HG03469 (cell line): Measurements from ENCODE around the gene POLDIP2.
"Not testable (repeated sequence)": the region's sequence is repeated elsewhere in the genome, so short reads cannot be mapped to it uniquely, and the experiment has no call there.

Experiments
- ATAC-seq: cut with Tn5 transposase; IDR thresholded peaks from one replicate; pipeline ENCODE4 v1.9.1; 2021; ENCODE audit warnings: mild to moderate bottlenecking, moderate library complexity, moderate number of reproducible peaks; ENCODE audit not compliant: unreplicated experiment

The POLDIP2 gene

DNA sequence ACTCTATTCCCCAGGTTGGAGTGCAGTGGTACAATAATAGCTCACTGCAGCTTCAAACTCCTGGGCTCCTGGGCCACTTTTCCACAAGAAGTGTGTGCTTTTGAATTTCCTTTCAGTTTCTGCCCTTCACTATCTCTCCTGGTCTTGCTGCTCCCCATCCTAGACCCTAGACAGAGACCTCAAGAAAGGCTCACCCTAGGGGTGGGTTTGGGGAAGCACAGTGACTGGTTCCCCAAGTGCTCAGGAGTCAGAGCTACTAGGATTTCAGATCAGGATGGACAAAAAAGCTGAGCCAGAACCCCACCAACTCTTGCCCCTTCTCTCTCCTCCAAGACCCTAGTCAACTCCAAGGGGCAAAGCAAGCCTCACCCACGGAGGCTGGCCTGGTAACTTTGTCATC lies 9.3 kb upstream of the POLDIP2 start:
- no peak for ATAC-seq

DNA sequence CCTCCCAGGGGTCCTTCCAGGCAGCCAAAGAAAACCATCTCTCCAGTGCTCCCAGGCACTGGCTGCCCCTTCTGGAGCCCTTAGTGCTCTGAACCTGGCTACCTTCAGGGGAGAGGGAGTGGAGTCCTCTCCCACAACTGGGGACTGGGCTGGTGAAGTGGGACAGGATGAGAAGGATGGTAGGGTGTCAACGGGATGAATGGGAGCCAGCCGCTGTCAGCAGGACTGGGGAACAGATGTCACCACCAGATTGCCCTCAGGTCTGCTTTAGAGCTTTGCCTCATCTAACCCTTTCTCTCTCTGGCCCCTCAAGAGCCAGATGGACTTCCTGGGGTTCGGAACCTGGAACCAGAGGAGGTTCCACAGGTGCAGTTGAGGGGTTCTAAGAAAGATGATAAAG lies 8.2 kb upstream of the POLDIP2 start:
- ATAC-seq: no peak

- ATAC-seq: no peak
Observed at GRCh38 chr17:28364665-28365363, 7.5 kb upstream of the POLDIP2 start, which contains the start of gene SEBOX. SEBOX (minus strand) TSS chr17:28365199; CDS start chr17:28365151, 48 bp downstream.

DNA sequence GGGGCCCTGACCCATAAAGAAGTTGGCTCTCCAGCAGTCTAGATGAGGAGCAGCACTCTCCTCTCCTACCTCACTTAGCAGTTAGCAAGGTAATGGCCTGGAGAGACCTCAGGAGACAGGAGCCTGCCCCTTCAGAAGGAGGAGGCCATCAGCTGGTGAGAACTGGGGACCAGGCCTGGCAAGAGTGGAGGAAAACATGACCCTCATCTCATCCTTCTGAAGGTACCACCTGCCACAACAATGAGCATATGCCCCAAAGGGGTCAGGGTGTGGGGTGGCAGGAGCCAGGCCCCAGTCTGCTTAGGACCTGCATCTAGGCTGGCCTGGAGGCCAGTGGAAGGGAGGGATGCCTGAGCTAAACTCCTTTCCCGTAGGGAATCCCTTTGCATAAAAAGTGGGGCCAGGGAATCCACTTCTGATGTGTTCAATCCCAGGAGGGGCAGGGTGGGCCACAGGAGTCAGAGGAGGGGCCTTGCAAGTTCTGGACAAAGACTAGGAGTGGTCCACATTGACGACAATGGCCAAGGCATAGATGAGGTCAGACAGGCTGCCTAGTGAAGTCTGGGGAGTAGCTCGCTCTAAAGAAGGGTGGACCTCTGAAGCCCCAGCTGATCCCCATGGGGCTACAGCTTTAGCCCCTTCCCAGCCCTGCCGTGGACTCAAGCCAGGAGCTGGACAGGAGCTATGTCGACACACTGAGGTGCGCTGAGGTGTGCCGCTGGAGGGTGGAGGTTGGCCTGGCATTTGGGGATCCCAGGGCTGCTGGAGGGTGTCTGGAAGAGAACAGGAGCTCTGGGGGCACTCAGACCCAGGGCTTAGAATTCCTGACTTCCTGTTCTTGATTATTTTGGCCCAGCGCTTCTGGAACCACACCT lies 6.7 kb upstream of the POLDIP2 start:
- no peak for ATAC-seq

DNA sequence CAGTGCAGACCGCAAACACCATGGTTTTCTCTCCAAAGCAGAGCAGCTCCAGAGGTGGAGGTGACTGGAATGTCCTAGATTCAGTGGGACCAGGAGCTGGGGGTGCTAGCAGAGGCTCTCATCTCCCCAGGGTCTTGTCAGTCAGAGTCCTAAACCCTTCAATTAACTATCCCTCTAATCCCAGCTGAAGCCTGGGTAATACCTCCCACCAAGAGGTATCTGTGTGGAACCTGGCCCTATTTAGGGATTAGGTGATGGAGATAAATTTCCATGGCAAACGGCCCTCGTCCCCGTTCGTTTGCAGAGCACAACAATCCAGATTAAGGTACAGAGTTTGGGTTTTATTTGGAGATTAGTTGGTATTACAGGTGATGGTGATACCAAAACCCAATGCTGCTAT lies 5.9 kb upstream of the POLDIP2 start:
- ATAC-seq: no peak

- ATAC-seq: no peak
Observed at GRCh38 chr17:28357901-28358197, 522 bp upstream of the POLDIP2 start.

- ATAC-seq: no peak
Observed at GRCh38 chr17:28350271-28350670, 7.1 kb downstream of the POLDIP2 start.

GRCh38 chr17:28348979-28349378 lies 8.3 kb downstream of the POLDIP2 start:
- no peak for ATAC-seq

GRCh38 chr17:28347261-28347891 lies 10.0 kb downstream of the POLDIP2 start:
- no peak for ATAC-seq

DNA sequence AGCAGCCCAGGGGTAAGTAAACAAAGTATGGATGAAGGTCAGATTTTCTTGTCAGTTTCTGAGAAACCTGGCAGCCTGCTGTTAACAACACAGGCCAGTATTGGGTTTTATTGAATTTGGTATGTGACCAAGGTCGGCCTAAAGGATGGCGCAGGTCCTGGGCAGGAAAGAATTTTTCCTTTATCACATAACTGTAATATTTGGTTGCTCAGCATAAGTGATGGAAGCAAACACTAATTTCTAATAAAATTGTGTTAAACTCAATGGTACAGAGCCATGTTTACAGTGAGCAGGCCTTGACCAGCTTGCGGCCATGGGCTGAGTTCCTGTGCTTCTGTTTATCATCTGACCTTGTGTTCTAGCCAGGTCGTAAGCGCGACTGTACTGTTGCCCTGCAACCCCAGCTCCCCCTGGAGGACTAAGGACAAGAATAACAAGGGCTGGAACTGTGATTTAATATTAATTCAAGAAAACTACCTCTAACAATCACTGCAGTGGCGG lies 10.5 kb downstream of the POLDIP2 start:
- ATAC-seq: no peak

DNA sequence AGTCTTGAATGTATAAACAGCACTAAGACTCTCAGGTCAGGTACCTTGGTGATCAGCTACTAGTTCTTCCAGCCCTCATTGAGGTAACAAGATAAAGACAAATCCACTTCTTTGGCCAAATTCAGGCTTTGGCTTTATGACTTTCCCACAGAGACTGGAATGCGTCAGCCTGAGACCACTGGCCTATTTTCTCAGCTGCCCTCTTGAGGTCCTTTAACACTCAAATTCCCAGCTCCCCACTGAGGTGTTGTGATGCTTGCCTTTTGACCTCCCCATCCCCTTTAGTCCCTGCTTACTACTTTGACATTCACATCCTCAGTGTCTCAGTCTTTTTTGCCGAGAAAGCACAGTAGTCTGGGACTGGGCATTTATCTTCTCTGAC lies 11.1 kb downstream of the POLDIP2 start:
- no peak for ATAC-seq

GRCh38 chr17:28345419-28346198 lies 11.7 kb downstream of the POLDIP2 start:
- ATAC-seq: no peak

- ATAC-seq: no peak
Observed at GRCh38 chr17:28344435-28344901, 12.9 kb downstream of the POLDIP2 start.

DNA sequence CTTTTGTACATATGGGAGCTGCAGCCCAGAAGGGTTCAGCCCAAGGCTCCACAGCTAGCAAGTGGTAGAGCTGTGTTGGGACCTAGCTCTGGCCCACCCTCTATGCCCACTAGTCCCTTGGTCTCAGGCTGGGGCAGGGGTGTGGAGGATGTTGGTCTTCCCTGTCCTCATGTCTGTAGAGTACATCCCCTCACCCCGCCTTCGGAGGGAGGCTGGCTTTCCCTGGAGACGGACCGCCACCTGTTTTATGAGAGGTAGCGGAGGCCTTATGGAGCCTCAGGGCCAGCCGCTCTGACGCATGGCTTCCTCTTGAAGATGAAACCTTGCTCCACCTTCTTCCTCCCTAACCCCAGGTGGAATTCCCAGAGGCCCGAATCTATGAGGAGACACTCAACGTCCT lies 13.3 kb downstream of the POLDIP2 start:
- ATAC-seq: no peak

DNA sequence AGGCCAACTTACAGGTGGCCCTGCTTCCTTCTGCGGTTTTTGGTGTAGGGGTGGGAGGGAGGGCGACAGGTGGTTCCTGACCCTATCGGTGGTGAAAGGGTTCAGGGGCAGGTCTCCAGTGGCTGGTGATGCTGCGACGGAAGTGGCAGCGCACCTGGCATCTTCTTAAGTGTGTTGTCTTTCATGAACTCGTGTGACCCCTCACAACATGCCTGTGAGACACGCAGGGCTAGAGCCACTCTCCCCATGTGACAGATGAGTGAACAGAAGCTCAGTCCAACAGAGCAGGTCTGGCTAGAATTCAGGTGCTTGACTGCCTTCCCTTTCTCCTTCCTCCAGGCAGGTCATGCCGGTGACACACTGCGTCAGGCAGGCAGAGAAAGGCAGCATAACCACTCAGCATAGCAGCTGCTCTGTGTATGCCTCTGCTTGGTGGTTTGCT lies 13.8 kb downstream of the POLDIP2 start:
- no peak for ATAC-seq

GRCh38 chr17:28342313-28342712 lies 15.0 kb downstream of the POLDIP2 start:
- no peak for ATAC-seq

GRCh38 chr17:28341516-28341915 lies 15.8 kb downstream of the POLDIP2 start:
- ATAC-seq: no peak

DNA sequence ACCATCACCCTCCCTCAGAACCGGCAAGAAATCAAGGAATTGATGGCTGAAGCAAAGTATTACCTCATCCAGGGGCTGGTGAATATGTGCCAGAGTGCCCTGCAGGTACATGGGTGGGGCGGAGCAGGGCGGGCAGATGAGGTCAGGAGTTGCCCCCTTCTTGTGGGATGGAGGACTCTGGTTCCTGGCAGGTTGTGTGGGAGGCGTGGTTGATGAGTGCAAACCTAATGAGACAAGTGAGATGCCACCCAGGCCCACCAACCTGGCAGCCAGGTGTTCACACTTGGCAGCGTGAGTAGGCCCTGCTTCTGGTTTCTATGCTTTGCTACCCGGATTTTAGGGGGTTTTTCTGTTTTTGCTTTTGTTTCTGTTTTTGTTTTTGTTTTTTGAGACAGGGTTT lies 17.0 kb downstream of the POLDIP2 start:
- ATAC-seq: no peak

- ATAC-seq: no peak
Observed at GRCh38 chr17:28339431-28339830, 17.9 kb downstream of the POLDIP2 start.

- ATAC-seq: not testable (repeated sequence)
Observed at GRCh38 chr17:28338769-28339212, 18.5 kb downstream of the POLDIP2 start.
